Measurements from ENCODE around the gene SMIM11.
"Not testable (repeated sequence)": the region's sequence is repeated elsewhere in the genome, so short reads cannot be mapped to it uniquely, and the experiment has no call there.

The SMIM11 gene

DNA sequence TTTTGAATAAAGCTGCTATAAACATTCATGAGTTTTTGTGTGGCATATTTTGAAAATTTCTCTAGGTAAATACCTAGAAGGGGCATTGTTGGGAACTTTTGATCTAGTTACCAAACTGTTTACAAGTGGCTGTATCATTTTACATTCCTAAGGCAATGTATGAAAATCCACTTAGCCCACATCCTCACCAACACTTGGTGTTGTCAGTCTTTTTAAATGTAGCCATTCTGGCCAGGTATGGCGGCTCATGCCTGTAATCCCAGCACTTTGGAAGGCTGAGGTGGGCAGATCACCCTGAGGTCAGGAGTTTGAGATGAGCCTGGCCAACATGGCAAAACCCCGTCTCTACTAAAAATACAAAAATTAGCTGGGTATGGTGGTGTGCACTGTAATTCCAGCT is 17.4 kb upstream of the SMIM11 start:
- no peak for DNase-seq

DNA sequence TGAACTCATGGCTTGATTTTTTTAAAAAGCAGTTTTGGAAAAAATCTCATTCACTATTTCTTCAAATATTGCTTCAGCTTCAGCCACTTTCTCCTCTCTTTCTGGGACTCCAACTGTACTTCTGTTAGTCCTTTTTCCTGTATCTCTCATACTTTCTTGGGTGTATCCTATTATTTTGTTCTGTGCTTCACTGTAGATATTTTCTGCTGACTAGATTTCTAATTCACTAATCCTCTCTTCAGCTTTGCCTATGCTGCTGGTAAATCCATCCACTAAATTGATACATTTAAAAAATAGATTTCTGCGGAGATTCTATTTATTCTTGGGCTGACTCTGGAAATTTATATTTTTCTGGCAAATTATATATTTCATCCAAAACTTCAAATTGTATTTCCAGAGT is 16.4 kb upstream of the SMIM11 start:
- no peak for DNase-seq

DNA sequence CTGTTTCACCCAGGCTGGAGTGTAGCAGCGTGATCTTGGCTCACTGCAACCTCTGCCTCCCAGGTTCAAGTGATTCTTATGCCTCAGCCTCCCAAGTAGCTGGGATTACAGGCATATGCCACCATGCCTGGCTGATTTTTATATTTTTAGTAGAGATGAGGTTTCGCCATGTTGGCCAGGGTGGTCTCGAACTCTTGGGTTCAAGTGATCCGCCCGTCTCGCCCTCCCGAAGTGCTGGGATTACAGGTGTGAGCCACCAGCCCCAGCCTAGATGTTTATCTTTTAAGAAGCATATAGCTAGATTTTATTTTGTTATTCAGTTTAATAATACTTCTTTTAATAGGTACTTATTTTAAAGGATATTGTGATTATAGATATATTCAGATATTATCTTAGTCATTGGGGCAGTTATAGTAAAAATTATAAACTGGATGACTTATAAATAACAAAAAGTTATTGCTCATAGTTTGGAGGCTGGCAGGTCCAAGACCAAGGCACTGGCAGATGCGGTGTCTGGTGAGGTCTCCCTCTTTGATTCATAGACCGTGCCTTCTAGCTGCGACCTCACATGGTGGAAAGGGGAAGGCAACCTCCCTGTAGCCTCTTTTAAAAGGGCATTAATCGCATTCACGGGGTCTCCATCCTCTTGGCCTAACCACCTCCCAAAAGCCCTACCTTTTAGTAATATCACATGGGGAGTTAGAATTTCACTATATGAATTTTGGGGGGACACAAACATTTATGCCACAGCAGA is 14.6 kb upstream of the SMIM11 start:
- no peak for DNase-seq

DNA sequence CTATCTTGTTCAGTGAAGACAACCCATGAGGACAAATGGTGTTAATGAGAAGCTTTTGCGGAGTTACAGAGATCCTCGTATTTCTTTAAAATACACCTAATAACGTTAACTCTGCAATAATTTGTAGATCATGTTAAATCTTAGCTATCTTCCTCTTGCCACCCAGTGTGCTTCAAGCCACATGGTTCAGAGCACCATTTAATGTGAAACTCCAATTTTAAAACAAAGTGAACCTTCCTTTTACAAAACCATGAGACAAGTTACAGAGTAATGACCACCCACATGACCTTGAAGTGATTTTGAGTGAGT is 13.2 kb upstream of the SMIM11 start:
- no peak for DNase-seq

DNA sequence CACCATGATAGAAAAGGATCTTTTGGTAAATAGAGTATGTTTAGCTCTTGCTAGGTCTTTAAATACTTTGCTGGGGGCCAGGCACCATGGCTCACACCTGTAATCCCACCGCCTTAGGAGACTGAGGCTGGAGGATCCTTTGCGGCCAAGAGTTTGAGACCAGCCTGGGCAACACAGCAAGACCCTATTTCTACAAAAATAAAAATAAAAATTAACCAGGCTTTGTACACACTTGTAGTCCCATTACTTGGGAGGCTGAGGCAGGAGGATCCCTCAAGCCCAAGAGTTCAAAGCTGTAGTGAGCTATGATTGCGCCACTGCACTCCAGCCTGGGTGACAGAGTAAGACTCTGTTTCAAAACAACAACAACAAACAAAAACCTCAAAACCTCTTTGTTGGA is 12.6 kb upstream of the SMIM11 start:
- no peak for DNase-seq

DNA sequence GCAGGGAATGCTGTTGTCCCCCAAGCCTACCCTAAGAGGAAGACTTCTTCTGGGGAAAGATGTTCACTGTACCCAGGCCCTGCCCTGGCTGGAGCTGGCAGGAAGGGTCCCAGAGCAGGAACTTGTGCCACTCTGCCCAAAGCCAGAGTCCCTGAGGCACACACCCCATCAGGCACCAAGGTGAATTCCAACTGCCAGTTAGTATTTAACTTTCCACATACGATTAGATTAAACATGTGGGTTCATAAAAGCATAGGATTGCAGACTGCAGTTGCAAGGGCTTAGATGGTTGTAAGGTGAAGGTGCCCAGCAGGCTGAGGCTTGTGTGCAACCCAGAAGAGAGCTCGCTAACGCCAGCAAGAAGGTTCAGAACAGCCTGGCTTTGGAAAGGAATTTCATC is 11.6 kb upstream of the SMIM11 start, which contains the start of gene KCNE2:
KCNE2 (plus strand) TSS at position 274 of the 400 bp plus-strand sequence. CDS start 6,473 bp downstream, outside the sequence.
- DNase-seq = no peak

DNA sequence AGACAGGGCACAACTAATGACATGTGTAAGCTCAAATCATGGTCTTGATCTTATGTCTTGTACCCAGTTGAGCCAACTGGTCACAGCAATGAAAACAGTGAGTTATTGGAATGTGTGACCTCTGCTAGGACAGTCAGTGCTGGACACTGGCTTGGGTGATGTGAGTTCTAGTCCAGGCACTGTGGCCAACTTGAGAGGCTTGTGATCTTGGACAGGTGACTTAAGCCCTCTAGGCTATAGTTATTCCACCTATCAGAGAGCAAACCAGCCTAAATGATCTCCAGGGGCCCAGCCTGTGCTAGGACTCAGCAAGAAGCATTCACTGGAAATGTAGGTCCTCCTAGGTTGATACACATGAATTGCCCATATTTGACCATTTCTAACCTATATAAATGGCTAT is 10.4 kb upstream of the SMIM11 start:
- DNase-seq = no peak

DNA sequence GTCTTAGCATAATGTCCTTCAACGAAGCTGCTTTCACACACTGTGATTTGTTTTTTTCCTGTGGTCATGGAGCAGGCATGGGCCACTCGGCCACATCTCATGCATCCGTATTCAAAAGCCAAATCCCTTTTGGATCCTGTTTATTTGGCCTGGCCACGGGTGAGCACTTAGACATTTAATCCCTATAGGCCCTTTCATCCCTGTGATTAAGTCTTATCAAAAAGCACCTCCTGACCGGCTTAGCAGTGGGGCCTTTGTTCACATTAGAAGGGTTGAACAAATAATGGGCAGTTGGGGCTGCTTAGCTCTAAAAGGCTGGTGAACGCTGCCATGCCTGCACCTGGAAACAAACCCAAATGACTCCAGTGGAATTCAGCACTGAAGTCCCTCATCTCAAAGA is 9.5 kb upstream of the SMIM11 start:
- no peak for DNase-seq

DNA sequence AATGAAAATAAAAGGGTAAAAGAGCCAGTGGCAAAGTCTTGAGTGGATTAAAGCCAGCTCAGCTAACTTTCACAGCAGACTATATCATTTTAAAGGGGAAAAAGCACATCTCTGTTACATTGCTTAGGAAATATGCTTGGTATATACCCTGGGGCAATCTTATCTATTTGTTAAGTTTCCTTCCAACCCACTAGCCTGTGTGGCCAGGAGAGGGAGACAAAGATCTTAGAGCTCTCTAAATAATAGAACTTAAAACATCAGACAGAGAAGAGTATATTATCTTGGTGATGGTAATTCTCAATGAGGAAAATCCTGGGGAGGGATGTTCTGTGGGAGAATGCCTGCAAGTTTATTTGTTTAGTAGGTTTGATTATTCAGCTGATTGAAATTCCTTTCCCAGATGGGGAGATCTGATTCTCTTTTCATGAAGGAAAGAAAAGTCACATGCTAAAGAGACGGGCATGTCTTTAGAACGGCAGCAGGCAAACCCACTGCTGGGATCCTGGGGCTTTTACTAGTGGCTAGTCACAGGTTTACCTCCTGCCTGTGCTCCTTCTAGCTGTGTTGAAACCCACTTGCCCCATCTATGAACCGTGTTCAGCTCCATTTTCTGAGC is 7.9 kb upstream of the SMIM11 start:
- peak; percentile 50 for DNase-seq

DNA sequence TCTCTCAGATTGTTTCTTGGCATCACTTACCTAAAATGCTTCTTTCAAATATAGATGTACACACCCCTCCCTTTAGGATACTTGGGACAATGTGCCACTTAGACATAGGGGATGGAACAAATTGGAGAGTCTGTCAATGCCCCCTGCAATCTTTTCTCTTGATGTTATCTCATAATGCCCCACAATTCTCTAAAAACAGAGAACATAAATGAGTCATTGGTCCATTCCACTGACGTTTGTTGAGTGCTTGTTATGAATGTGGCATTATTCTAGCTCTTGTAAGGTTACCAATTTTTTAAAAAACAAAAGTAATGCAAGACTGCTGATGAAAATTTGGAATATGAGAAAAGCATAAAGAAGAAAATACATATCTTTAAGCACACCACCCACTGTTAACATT is 5.6 kb upstream of the SMIM11 start:
- DNase-seq = no peak

DNA sequence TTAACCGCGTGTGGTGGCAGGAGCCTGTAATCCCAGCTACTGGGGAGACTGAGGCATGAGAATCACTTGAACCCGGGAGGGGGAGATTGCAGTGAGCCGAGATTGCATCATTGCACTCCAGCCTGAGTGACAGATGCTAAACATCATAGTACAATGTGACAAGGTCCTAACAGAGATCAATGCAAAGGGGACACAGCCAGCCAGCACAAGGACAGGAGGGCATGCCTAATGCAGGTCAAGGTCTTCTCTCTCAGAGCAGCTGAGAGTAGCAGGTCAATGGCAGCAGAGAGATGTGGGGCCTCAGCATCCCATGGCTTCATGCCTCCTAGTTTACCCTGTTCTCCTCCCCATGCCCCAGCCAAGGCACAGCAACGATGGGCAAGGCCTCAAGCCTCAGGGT is 3.0 kb upstream of the SMIM11 start:
- no peak for DNase-seq

DNA sequence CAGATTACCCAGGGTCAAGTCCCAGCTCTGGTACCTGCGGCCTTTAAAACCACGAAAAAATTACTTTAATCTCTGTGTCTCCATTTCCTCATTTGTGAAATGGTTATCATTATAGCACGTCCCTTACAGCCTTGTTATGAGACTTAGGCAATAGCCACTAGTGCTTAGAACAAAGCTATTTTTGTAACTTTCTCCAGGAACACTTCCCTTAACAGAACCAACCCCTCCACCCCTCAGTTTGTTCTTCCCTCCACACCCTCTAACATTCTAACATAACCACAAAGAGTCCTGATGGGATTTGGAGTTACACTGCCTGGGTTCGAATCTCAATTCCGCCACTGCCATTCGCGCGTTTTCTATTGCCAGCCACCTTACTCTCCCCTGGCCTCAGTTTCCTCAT is 845 bp upstream of the SMIM11 start:
- not testable (repeated sequence) for DNase-seq

DNA sequence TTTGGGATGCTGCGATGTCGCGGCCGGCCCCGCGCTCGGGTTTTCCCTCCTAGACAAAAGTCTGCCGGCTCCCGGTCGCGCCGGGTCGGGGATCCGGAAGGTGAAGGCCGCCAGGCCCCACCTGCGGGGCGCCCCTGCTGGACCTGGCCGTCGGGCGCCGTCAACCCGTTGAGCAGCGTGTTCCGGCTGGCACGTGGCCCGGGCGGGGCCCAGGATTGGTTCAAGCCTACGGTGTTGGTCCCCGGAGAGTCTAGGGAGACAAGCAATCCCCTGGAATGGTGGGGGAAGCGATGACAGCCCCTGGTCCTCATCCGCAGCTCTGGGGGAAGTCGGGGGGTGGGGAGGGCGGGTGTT is 289 bp downstream of the SMIM11 start:
- not testable (repeated sequence) for DNase-seq

DNA sequence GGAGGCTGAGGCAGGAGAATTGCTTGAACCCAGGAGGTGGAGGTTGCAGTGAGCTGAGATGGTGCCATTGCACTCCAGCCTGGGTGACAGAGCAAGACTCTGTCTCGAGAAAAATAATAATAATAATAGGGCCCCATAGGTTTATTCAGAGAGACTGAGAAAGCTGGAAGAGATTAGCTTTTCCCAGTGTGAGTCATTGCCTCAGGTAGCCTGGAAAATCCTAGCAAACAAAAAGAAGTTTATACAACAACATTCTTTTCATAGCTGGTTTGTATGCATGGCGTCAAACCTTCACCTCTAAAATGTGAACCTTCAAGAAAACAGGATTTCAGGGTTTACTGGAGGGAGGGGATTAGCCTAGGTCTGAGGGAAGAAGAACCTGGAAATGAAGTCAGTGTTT is 7.8 kb downstream of the SMIM11 start:
- not testable (repeated sequence) for DNase-seq

DNA sequence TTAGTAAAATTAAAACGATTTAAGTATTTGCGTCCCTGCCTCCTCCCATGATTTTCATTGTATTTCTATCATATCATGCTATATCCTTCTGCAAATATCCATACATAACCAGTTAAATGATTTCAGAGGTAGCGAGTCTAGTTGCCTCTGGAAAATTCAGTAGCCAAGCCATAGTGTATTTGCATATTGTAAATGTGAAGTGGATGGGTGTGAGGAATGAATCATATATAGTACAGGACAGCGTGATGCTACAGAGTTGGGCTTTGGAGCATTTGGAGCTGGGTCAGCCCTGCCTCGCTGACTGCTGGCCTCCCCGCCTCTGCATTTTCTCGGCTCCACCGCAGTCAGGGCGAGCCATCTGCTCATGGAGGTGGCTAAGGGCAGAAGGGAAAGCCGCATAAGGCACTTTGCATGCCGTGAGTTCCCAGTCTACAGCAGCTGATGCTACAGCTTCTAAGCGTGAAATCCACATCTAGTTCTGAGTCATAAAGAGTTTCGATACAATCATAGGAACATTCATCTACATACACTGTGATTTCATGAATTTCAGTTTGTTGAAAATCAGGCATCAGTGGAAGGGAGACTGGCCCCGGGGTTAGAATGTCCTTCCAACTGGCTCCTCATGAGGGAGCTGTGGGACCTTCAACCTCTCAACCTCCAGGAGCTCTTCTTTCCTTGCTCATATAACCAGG is 8.6 kb downstream of the SMIM11 start:
- DNase-seq = not testable (repeated sequence)

DNA sequence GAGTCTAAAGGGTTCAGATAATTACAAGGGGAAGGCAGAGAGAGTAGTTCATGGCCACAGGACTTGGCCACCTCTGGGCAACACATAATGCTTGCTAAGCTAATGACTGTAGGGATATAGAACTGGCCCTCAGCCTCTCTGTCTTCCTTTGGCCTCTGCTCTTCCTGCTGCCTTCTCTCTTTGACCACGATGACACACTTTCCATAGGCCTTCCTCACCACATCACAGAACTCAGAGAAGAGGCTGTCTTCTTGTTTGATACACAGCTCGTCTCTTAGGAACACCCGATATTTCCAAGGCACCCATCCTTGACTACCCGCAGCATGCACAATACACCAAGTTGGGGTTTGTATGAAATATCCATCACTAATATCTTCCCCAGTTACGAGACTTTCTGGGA is 25.2 kb downstream of the SMIM11 start:
- DNase-seq = not testable (repeated sequence)

DNA sequence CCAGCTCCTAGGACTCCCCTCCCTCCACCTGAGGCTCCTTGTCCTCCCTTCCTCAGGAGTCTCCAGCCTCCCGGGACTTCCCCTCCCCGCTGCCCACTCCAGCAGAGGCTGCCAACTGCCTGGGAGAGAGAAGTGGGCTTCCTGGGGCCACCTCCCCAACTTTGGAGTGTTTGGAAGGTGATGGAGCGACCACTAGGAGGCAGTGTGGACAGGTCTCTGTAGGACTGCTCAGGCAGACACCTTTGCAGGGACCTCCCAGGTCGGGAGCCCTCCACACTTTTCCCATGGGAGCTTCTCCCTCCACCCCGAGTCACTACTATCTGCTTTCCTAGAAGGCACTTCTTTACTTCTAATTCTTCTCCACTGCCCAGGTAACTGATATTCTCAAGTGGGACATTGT is 29.4 kb downstream of the SMIM11 start:
- not testable (repeated sequence) for DNase-seq

DNA sequence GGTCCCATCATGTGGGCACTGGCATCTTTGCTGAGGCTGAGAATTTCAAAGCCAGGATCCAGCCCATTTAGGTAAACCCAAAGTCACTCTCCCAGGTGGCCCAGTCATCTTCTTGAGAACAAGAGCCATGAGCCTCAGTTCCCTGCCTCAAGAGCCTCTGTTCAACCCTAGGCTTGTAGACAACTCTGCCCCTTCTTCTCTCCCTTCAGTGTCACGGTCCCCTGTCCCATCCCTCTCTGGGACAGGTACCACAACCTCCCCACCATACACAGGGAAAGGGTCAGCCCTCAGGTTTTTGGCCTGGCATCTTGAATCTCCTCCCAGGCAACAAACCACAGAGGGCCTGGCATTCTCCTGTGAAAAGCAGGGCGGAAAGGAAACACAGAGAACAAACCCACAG is 30.4 kb downstream of the SMIM11 start:
- DNase-seq = not testable (repeated sequence)

DNA sequence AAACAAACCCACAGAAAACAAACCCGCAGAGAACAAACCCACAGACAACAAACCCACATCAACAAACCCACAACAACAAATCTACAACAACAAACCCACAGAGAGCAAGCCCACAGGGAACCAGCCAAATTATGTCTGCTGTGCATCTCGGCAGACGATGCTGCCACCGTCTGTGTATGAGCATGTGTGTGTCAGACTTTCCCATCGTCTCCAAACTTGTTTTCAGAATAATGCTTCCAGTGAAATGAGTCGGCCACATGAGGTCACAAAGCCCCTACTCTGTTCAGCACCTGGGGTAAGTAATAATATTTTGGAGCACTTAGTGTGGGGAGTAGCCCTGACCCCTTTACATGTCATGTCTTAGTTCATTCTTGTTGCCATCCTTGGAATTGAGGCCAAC is 30.8 kb downstream of the SMIM11 start:
- not testable (repeated sequence) for DNase-seq

DNA sequence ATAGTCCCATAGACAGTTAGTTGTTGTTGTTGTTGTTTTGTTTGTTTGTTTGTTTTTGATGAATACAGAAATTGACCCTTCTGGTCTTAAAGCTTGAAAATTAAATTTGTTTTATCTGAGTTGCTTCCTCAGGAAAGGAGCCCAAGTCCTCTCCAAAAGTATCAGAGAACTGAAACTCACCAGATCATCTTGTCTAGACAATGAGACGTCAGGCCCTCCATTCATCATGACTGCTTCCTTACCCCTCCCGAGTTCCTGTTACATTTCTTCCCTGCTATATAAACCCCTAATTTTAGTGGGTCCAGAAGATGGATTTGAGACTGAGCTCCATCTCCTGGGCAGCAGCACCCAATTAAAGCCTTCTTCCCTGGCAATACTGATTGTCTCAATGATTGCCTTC is 31.4 kb downstream of the SMIM11 start:
- not testable (repeated sequence) for DNase-seq

DNA sequence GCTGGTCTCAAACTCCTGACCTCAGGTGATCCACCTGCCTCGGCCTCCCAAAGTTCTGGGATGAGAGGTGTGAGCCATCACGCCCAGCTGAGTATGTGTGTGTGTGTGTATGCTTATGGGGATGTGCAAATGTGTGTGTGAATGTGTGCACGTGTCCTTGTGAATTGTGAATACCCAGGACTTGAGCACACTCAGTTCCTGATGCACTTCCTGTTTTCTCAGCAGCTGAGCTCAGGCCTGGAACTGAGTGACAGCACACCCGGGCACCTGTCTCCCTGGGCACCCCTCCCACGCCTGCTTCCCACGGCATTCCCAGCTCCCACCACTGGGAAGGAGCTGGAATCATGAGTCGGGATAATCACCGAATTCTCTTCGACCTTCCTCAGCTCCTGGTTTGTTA is 32.0 kb downstream of the SMIM11 start:
- DNase-seq = not testable (repeated sequence)

DNA sequence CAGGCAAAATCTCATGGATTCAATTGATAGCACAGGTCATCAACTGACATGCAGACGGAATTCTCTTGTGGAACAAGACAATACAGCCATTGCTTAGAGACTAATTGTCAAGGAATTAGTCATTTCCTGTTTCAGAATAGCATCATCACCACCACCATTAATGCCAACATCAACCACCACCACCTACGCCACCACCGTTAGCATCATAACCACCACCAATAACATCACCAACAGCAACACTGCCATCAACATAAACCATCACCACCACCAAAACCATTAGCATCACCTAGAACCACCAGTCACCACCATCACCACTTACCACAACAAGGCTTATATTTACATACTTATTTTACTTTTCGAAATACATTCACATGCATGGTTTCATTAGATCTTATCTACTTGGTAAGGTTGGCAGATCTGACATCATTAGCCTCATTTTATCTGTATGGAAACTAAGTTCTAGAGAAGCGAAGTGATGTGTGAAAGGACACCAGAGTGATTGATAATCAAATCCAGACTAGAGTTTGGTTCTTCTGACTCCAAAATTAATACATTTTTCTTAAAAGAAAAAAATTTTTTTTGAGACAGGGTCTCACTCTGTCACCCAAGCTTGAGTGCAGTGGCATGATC is 42.3 kb downstream of the SMIM11 start:
- DNase-seq = not testable (repeated sequence)

DNA sequence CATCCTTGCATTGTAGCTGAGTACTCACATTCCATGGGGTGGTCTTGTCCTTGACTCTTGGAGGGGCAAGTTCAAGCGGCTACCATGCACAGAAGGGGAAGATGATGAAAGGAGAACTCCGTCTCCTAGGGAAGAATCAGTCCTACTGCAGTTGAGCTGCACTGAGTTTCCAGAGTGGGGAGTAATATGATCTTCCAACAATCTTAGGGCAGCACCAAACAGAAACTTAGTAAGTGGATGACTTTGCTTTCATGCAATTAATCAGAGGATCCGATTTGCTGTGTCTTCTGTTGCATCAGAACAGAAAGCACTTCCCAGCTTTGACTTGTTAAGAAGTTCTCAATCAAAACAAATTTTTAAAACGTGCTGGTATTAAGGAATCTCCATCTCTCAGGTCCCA is 48.5 kb downstream of the SMIM11 start, which contains the start of gene SMIM34:
SMIM34 (minus strand) TSS at position 147 of the 400 bp plus-strand sequence; CDS start at position 35, 112 bp downstream.
- not testable (repeated sequence) for DNase-seq

DNA sequence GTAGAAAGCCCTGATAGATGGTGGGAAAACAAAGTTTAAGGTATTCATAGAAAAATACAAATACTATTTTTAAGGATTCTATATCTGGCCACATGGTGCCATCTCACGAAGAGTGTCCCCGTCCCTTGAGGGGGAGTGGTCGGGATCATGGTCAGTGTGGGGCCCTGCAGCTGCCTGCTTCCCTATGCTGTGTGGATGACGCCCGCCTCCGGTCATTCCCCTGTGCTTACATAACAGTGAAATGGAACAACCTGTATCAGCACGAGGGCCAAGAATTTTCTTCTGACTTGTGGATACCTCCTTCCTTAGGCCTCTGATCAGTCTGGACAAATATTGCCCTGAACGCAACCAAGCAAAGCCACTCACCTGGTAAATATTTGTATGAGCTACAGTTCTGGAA is 52.0 kb downstream of the SMIM11 start:
- not testable (repeated sequence) for DNase-seq
